Activated T-helper 17 cell treated with anti-CD3 and anti-CD28 coated beads, Interleukin-2, amount 50 U/mL, for 72 hours (primary cell): ENCODE results near the gene KRTAP19-1. TPM values are rescaled to one million over a fixed set of nuclear protein-coding genes. Genes with fewer than 3 reads are reported as not detected.

Source experiments
- ATAC-seq: fragments of 150-1000 bp; cut with Tn5 transposase; replicated peaks from 2 replicates; pipeline ENCODE4 v1.10.0; 2021; ENCODE audit warnings: mild to moderate bottlenecking, moderate library complexity
- H3K27ac Mint-ChIP-seq: one replicate; pipeline ENCODE4 v1.8.0; 2022; ENCODE audit warnings: mixed read lengths
- H3K27me3 Mint-ChIP-seq: one replicate; pipeline ENCODE4 v1.8.0; 2022; ENCODE audit warnings: mixed read lengths
- H3K36me3 Mint-ChIP-seq: one replicate; pipeline ENCODE4 v1.8.0; 2022; ENCODE audit warnings: low read depth, mild to moderate bottlenecking, mixed read lengths
- H3K4me1 Mint-ChIP-seq: one replicate; pipeline ENCODE4 v1.8.0; 2022; ENCODE audit warnings: mixed read lengths
- H3K4me3 Mint-ChIP-seq: one replicate; pipeline ENCODE4 v1.8.0; 2022; ENCODE audit warnings: mild to moderate bottlenecking, mixed read lengths
- H3K9me3 Mint-ChIP-seq: one replicate; pipeline ENCODE4 v1.8.0; 2022; ENCODE audit warnings: mixed read lengths
- total RNA-seq, 2 donors: library from RNA; stranded (reverse); gene quantifications; one replicate each; pipeline ENCODE4 v1.2.3, GENCODE V29; 2022

The KRTAP19-1 gene
- total RNA-seq, 2 donors from 2014 or later: not detected

- Mint-ChIP-seq H3K4me1 (no peaks in the 10 kb centered on the region), H3K27ac (no peak overlapping the region), H3K9me3 (no peaks in the 10 kb centered on the region), H3K27me3 (peaks cover 5% of the 10 kb centered on the region), H3K36me3 (no peaks in the 10 kb centered on the region), H3K4me3 (no peak overlapping the region)
- ATAC-seq: no peak
Measured at GRCh38 chr21:30448514-30448913, 31.7 kb downstream of the KRTAP19-1 start.

DNA sequence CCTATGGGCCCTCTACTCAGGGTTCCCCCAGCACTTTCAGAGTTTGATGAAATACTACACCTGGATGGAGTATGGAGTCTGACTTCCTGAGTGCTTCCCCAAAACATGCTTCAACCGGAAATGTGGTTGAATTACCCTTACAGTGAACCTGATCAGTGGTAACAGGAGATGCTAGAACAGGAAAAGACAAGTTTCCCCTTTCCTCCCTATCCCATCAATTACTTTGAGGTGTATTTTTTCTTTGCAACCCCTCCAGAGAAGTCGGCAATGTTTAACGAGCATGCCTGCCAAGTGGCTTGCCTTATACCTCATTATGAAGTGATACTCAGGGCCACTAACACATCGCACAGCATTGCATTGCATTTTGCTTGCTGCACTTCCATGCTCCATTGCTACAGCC, 33.1 kb downstream of the KRTAP19-1 start:
- no peaks in the 10 kb centered on the region for H3K4me1 Mint-ChIP-seq
- no peak overlapping the region for H3K27ac Mint-ChIP-seq
- ATAC-seq: no peak
- H3K4me3 Mint-ChIP-seq: no peak overlapping the region
- no peaks in the 10 kb centered on the region for H3K9me3 Mint-ChIP-seq
- peaks cover 5% of the 10 kb centered on the region for H3K27me3 Mint-ChIP-seq
- H3K36me3 Mint-ChIP-seq: no peaks in the 10 kb centered on the region

GRCh38 chr21:30444204-30444603, 36.0 kb downstream of the KRTAP19-1 start:
- no peaks in the 10 kb centered on the region for H3K36me3 Mint-ChIP-seq
- no peak overlapping the region for H3K4me3 Mint-ChIP-seq
- no peak overlapping the region for H3K27ac Mint-ChIP-seq
- no peaks in the 10 kb centered on the region for H3K4me1 Mint-ChIP-seq
- ATAC-seq: no peak
- H3K9me3 Mint-ChIP-seq: peaks cover 5% of the 10 kb centered on the region
- H3K27me3 Mint-ChIP-seq: peaks cover 5% of the 10 kb centered on the region

DNA sequence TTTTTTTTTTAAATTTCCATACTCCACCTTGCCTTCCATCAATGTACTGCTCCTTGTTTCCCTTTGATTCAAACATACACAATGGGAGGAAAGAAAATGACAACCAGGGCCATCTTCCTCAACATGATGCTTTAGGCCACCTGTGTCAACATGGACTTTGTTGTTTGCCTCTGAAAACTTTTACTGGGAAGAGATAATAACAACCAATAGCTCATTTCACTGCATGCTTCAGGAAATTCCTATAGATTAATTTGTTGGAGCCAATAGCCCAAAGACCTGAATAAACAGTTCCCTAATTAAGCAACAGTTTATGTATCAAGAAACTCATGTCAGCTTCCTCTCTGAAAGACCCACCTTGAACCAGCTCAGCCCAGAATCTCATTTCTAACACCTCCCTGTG, 36.9 kb downstream of the KRTAP19-1 start:
- Mint-ChIP-seq H3K36me3 (no peaks in the 10 kb centered on the region), H3K27me3 (peaks cover 5% of the 10 kb centered on the region), H3K27ac (no peak overlapping the region), H3K4me1 (no peaks in the 10 kb centered on the region), H3K9me3 (peaks cover 5% of the 10 kb centered on the region), H3K4me3 (no peak overlapping the region)
- no peak for ATAC-seq

DNA sequence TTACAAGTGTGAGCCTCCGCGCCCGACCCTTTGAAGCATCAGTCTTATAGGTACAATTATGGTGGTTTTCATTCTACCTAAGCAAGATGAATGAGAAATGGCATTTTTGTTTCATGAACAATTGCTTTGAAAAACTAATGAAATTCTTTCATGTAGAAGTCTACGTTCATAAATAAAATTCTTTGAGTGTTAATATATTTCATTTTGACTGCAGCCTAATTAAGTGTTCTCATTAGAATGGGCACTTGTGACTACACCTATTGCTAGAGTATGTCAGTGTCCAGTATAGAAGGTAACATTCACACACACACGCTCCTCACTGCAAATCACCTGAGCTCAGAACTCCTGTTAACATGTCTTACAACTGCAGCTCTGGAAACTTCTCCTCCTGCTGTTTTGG, 40.2 kb downstream of the KRTAP19-1 start, which contains the start of gene KRTAP15-1:
KRTAP15-1 (plus strand) TSS at position 301 of the 400 bp plus-strand sequence; CDS start at position 354, 53 bp downstream.
- Mint-ChIP-seq H3K27me3 (peaks cover 12% of the 10 kb centered on the region), H3K9me3 (peaks cover 5% of the 10 kb centered on the region), H3K27ac (no peak within 1 kb of the TSS), H3K4me1 (no peaks in the 10 kb centered on the region), H3K4me3 (no peak within 1 kb of the TSS), H3K36me3 (no peaks in the 10 kb centered on the region)
- ATAC-seq: no peak

GRCh38 chr21:30437010-30437565, 43.1 kb downstream of the KRTAP19-1 start:
- H3K4me1 Mint-ChIP-seq: no peaks in the 10 kb centered on the region
- no peak overlapping the region for H3K4me3 Mint-ChIP-seq
- peaks cover 5% of the 10 kb centered on the region for H3K9me3 Mint-ChIP-seq
- H3K27ac Mint-ChIP-seq: no peak overlapping the region
- H3K36me3 Mint-ChIP-seq: no peaks in the 10 kb centered on the region
- no peak for ATAC-seq
- H3K27me3 Mint-ChIP-seq: peaks cover 15% of the 10 kb centered on the region

DNA sequence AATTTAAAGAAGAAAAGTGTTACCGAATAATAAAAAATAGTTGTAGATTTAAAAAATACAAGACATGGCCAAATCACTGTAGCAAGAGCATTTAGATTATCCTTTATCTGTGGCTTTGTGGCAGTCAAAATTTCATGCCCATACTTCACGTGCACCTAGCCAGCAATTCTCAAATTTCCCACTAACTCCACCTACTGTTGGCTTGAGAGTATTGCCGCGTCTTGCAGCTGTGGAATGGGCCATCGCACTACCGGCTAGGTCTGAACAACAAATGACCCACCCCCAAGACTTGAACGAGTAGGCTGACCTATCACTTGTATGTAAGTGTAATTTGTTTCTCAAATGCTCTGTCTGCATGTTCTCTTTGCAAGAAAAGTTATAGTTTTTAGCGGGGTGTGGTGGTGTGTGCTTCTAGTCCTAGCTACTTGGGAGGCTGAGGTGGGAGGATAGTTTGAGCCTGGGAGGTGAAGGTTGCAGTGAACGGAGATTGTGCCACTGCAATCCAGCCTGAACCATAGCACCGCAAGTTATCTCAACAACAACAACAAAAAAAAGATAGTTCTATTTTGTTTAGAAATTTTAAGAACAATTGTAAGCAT, 46.0 kb downstream of the KRTAP19-1 start:
- ATAC-seq: peak; percentile 47
- no peaks in the 10 kb centered on the region for H3K36me3 Mint-ChIP-seq
- H3K27me3 Mint-ChIP-seq: peaks cover 17% of the 10 kb centered on the region
- no peak overlapping the region for H3K27ac Mint-ChIP-seq
- H3K9me3 Mint-ChIP-seq: no peaks in the 10 kb centered on the region
- no peaks in the 10 kb centered on the region for H3K4me1 Mint-ChIP-seq
- H3K4me3 Mint-ChIP-seq: no peak overlapping the region

DNA sequence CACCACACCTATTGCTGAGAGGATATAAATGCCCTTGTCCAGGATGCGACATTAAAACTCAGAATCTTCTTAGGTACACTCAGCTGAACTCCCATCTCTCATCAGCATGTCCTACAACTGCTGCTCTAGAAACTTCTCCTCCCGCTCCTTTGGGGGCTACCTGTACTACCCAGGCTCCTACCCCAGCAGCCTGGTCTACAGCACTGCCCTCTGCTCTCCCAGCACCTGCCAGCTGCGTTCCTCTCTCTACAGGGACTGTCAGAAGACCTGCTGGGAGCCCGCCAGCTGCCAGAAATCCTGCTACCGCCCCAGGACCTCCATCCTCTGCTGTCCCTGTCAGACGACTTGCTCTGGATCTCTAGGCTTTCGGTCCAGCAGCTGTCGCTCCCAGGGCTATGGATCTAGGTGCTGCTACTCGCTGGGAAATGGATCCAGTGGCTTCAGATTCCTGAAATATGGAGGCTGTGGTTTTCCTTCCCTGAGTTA, 50.0 kb downstream of the KRTAP19-1 start, which contains the start of gene KRTAP13-4:
KRTAP13-4 (plus strand) TSS at position 51 of the 486 bp plus-strand sequence; CDS start at position 107, 56 bp downstream.
- no peaks in the 10 kb centered on the region for H3K4me1 Mint-ChIP-seq
- H3K4me3 Mint-ChIP-seq: no peak within 1 kb of the TSS
- no peaks in the 10 kb centered on the region for H3K9me3 Mint-ChIP-seq
- H3K27me3 Mint-ChIP-seq: peaks cover 13% of the 10 kb centered on the region
- no peak for ATAC-seq
- H3K27ac Mint-ChIP-seq: no peak within 1 kb of the TSS
- H3K36me3 Mint-ChIP-seq: no peaks in the 10 kb centered on the region

Other genes with a start within 250 kb of the KRTAP19-1 start
- not detected for gene KRTAP24-1, start 197.4 kb downstream of the KRTAP19-1 start, total RNA-seq
- not detected for gene KRTAP25-1, start 190.9 kb downstream of the KRTAP19-1 start, total RNA-seq
- gene KRTAP26-1, start 160.1 kb downstream of the KRTAP19-1 start, total RNA-seq: not detected
- gene KRTAP27-1, start 142.7 kb downstream of the KRTAP19-1 start, total RNA-seq: not detected
- gene KRTAP23-1, start 131.8 kb downstream of the KRTAP19-1 start, total RNA-seq: not detected
- not detected for gene KRTAP13-2, start 108.1 kb downstream of the KRTAP19-1 start, total RNA-seq
- not detected for gene KRTAP13-1, start 84.3 kb downstream of the KRTAP19-1 start, total RNA-seq
- gene KRTAP13-3, start 54.4 kb downstream of the KRTAP19-1 start, total RNA-seq: not detected
- not detected for gene KRTAP13-4, start 50.1 kb downstream of the KRTAP19-1 start, total RNA-seq
- gene KRTAP15-1, start 40.1 kb downstream of the KRTAP19-1 start, total RNA-seq: not detected
- not detected for gene KRTAP19-2, start 7.1 kb upstream of the KRTAP19-1 start, total RNA-seq
- gene KRTAP19-3, start 11.6 kb upstream of the KRTAP19-1 start, total RNA-seq: not detected
- gene KRTAP19-4, start 16.8 kb upstream of the KRTAP19-1 start, total RNA-seq: not detected
- gene KRTAP19-5, start 21.8 kb upstream of the KRTAP19-1 start, total RNA-seq: not detected
- gene KRTAP19-6, start 61.5 kb upstream of the KRTAP19-1 start, total RNA-seq: not detected
- not detected for gene KRTAP19-7, start 80.9 kb upstream of the KRTAP19-1 start, total RNA-seq
- gene KRTAP22-2, start 110.0 kb upstream of the KRTAP19-1 start, total RNA-seq: not detected
- gene KRTAP6-3, start 112.1 kb upstream of the KRTAP19-1 start, total RNA-seq: not detected
- not detected for gene KRTAP6-2, start 118.5 kb upstream of the KRTAP19-1 start, total RNA-seq
- not detected for gene KRTAP22-1, start 120.7 kb upstream of the KRTAP19-1 start, total RNA-seq
- gene KRTAP6-1, start 133.6 kb upstream of the KRTAP19-1 start, total RNA-seq: not detected
- not detected for gene KRTAP20-1, start 136.1 kb upstream of the KRTAP19-1 start, total RNA-seq
- gene KRTAP20-4, start 140.3 kb upstream of the KRTAP19-1 start, total RNA-seq: not detected
- gene KRTAP20-2, start 154.8 kb upstream of the KRTAP19-1 start, total RNA-seq: not detected
- not detected for gene KRTAP20-3, start 162.5 kb upstream of the KRTAP19-1 start, total RNA-seq
- gene KRTAP21-3, start 238.4 kb upstream of the KRTAP19-1 start, total RNA-seq: not detected